HG03457 (cell line): ENCODE measurements around the gene MAMDC4.
"Not testable (repeated sequence)": the region's sequence is repeated elsewhere in the genome, so short reads cannot be mapped to it uniquely, and the experiment has no call there.

Source experiments
- ATAC-seq: cut with Tn5 transposase; IDR thresholded peaks from one replicate; pipeline ENCODE4 v1.9.1; 2021; ENCODE audit warnings: moderate number of reproducible peaks; ENCODE audit not compliant: unreplicated experiment

MAMDC4 gene

DNA sequence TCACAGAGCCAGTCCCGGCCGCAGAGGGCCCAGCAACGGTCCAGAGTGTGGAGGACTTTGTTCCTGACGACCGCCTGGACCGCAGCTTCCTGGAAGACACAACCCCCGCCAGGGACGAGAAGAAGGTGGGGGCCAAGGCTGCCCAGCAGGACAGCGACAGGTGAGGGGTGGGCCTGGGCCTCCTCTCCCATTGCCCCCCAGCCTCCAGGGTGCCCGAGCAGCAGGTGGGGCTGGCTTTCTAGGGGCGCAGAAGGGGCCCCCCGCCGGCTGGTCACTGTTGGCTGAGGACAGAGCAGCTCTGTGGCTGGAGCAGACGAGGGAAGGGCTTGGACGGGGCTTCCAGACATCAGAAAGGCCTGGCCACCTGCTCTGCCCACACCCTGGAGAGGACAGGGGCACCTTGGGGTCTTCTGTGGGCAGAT is 14.3 kb upstream of the MAMDC4 start:
- ATAC-seq: not testable (repeated sequence)

DNA sequence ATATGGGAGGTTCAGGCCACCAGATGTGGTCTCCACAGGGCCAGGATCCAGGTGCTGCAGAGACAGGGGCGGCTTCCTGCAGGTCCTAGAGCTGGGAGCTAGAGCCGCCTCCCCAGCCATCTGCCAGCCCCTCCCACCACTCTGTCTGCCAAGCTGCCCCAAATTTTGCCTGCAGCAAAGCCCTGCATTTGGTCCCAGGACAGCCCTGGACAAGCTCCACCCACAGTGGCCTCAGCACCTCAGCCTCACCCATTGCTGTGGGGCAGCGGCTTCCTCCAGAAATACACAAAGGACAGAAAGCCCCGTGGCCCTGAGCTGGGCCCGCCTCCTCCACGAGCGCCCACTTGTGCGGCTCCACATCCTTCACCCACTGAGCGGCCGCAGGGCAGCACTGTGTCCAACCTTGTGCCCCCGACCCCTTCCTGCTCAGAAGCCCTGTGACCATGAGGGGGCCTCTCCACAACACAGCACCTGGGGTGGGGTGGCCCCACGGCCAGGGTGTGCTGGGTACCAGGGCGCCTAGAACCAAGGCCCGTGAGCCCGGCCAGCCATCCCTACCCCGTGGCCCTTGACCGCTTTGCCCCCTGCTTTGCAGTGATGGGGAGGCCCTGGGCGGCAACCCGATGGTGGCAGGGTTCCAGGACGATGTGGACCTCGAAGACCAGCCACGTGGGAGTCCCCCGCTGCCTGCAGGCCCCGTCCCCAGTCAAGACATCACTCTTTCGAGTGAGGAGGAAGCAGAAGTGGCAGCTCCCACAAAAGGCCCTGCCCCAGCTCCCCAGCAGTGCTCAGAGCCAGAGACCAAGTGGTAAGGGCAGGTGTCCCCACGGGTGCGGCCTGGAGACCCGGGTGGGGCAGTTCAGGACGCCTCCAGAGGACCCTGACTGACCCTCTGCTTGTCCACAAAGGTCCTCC is 13.6 kb upstream of the MAMDC4 start:
- no peak for ATAC-seq

DNA sequence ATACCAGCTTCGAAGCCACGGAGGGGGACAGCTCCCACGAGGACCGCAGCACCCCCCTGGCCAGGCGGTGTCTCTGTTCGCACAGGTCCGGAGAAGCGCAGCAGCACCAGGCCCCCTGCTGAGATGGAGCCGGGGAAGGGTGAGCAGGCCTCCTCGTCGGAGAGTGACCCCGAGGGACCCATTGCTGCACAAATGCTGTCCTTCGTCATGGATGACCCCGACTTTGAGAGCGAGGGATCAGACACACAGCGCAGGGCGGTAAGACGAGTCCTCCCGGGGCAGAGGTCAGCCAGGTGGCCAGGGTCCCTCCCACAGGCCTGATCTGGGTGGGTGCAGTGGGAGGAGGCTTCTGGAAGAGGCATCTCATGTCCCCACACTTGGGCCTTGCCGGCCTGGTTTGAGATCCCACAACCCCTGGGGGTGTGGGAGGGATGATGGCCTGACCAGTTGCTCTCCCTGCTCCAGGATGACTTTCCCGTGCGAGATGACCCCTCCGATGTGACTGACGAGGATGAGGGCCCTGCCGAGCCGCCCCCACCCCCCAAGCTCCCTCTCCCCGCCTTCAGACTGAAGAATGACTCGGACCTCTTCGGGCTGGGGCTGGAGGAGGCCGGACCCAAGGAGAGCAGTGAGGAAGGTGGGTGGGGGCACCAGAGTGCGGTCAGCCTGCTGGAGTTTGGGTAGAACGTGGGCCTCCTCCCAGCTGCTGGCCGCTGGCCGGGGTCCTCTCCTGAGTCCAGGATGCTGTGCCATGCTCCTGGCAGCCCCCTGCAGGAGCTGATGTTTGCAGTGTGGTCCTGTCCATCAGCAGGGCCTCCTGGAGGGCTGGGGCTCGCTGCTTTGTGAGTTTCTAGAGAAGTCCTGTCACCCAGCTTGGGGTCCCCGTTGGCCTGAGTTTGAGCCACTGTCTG is 12.7 kb upstream of the MAMDC4 start:
- ATAC-seq: no peak

DNA sequence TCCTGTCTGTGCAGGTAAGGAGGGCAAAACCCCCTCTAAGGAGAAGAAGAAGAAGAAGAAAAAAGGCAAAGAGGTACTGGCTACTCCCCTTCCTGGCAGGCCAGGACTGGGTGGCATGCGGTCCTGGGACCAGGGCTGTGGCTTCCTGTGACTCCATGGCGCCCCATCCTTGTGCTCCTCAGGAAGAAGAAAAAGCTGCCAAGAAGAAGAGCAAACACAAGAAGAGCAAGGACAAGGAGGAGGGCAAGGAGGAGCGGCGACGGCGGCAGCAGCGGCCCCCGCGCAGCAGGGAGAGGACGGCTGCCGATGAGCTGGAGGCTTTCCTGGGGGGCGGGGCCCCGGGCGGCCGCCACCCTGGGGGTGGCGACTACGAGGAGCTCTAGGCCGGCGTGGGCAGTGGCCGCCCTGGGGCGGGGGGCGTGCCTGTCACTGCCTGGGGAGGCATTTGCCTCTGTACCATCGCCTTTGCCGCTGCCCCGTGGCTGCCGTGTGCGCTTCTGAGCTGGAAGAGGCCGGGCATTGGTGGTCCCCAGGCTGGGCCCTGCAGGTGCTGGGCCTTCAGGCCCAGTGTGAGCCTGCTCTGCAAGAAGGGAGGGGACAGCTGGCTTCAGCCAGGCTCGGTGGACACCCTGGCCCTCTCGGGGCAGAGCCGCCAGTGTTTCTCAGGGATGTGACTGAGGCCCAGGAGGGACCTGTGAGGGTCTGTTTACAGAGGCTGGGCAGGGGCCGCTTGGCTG is 11.8 kb upstream of the MAMDC4 start:
- no peak for ATAC-seq

DNA sequence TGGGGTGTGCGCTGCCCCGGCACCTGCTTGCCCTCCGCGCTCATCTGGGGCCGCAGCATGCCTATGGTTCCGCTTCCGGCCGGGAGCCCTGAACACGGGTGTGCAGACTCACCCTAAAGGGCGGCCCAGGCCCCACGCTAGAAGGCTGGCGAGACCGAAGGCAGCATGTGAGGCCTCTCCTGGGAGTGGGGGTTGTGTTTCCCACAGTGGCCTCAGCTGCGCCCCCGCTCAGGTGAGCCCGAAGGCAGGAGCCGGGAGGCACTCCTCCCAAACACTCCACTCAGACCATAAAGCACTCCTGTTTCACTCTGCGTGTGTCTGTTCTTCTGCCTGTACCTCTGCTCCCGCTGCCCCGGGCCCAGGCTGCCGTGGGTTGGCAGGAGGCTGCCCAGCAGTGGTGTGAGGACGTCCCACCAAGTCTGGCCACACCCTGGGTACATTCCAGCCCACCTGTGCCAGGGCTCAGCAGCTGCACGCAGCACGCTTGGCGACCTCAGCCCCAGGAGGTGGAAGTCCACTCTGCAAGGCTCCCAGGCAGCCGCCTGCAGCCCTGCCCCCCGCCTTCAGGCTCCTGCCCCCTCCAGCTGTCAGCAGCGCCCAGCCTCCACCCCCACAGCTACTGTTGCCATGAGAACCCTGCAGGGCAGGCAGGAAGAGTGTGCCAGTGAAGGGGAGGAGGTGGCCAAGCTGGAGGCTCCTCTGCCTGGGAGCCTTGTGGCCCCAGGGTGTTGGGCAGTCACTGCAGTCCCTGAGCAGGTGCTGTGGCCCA is 11.1 kb upstream of the MAMDC4 start:
- ATAC-seq: no peak

DNA sequence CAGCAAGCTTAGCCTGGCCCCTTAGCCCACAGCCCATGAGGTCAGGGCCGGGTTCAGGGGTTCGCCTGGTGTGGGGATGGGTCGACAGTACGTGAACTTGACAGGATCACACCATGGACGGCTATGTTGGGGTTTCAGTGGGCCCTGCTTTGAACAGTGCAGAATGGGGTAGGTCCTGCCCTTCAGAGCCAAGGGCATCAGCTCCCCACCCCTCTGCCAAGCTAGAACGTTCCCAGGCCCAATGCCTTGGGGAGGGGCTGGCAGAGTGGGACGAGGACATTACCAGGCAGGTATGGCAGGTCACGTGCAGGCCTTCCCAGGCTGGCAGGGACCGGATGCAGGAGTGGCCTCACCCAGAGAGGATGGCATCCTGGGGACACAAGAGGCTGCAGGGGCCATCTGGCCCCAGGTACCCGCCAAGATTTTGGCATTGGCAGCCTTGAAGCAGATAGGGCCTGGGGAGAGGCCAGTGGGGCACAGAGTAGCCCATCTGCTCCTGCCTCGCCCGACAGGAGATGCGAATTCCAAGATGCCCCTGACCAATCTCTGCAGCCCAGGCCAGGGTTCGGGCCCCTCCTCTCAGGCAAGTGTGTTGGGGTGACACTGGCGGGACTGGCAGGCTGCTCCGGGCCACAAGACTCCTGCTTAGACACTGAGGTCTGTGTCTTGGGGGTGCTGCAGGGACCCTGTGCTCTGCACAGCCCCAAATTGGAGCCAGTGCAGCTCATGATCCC is 10.3 kb upstream of the MAMDC4 start:
- not testable (repeated sequence) for ATAC-seq

DNA sequence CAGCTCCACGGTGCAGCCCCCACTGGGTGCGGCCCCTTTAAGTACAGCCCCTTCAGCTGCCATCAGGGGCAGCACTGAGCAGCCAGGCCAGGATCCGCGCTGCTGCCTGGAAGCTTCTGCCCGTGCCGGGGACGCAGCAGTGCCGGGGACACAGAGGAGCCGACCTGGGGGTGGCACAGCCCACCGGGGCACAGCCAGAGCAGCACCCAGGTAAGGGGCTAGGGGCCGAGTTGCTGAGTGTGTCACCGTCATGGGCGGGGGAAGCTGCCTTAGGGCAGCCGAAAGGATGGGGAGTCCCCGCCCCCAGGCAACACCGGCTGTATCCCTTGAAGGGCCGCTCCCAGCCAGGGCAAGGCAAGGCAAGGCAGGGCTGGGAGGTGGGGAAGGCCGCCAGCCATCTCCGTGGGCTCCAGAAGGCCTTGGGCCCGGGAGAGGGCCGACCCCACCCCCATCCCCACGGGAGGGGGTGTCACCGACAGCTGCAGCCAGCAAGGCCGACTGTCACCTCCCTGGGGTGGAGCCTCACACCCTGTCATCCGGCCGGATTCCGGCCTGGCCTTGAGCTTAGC is 9.7 kb upstream of the MAMDC4 start, which contains the start of gene AJM1:
Gene AJM1, plus strand, starts transcription at position 99 of the 569 bp plus-strand sequence. CDS start 1,937 bp downstream, outside the sequence.
- peak; percentile 46 for ATAC-seq

DNA sequence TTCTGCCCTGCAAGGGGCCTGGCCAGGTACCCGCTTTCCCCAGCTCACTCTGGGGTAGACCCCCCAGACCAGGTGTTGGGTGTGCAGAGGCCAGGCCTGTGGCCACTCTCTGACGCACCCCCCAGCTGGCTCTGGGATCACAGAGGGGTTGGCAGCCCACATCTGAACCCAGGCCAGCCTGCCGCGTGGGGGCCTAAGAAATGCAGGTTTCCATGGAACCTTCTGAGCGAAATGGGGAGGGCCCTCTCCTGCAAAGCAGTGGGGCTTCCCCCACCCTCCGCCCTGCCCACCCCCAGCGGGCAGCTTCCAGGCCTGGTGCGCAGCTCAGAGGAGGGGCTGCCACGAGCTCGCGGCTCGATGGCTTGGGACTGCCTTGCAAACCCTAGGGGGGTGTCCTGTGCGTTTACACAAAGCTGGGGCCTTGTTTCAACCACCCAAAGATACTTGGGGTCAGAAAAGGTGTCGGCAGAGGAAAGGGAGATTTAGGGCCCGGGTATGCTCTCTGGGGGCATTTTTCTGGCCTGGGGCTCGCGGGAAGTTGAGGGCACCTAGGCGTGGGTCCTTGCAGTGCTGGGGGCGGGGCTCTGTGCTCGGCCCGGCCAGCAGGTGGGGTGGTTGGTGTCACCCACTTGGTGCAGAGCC is 8.9 kb upstream of the MAMDC4 start:
- ATAC-seq: not testable (repeated sequence)

DNA sequence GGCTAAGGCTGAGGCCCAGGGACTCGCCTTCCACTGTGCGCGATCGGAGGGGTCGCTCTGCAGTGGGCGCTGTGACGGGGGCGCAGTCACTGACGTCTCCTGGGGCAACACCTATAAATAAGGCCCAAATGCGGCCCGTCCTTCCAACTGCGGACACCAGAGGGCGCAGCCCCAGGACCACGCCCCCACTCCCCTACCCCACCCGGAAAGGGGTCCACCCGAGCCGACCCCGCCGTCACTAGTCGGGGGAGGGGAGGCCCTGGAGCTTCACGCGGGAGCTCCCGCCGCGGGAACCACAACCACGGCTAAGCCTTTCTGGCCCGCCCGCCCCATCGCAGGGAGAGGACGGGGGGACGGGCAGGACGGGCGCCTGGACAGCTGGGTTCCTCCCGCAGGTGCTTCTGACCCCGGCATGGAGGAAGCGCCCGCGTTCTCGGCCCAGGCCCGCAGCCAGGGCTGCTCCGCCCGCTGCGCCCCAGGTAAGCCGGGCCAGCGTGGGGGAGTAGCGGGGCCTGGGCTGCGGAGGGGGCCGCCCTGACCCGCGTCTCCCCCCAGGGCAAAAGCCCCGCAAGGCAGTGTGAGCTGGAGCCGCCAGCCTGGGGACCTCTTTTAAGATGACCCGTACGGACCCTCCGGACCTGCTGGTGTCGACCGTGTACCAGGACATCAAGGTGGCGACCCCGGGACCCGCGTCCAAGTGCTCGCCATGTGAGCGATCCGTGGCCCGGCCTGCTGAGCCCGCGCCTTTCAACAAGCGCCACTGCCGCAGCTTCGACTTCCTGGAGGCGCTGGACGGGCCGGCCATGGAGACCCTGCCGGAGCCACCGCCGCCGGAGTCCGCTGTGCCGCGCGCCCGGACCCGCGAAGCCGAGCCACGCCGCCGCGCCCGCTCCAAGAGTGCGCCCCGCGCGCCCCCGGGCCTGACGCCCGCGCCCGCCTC is 8.1 kb upstream of the MAMDC4 start:
- ATAC-seq: not testable (repeated sequence)

DNA sequence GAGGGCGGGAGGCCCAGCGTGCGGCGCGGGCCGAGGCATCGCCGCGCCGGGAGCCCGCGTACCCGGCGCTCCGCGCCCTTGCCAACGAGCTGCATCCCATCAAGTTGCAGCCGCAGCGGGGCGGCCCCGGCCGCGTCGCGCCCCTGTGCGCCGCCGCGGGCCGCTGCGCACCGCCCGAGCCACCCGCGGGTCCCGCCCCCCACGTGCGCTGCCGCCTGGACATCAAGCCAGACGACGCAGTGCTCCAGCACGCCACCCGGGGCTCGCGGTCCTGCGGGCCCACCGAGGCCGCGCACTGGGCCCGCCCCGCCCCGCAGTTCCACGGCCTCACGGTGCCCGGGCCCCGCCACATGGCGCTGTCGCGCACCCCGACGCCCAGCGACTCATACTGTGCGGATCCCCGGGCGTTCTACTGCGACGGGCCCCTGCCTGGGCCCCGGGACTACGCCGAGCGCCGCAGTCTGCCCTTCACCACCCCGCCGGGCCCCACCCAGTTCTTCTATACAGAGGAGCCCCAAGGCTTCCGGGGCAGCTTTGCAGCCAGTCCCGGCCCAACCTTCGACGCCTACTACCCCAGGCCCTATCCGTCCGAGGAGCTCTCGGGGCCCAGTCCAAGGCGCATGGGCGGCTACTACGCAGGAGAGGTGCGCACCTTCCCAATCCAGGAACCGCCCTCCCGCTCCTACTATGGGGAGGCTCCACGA is 7.2 kb upstream of the MAMDC4 start:
- no peak for ATAC-seq

DNA sequence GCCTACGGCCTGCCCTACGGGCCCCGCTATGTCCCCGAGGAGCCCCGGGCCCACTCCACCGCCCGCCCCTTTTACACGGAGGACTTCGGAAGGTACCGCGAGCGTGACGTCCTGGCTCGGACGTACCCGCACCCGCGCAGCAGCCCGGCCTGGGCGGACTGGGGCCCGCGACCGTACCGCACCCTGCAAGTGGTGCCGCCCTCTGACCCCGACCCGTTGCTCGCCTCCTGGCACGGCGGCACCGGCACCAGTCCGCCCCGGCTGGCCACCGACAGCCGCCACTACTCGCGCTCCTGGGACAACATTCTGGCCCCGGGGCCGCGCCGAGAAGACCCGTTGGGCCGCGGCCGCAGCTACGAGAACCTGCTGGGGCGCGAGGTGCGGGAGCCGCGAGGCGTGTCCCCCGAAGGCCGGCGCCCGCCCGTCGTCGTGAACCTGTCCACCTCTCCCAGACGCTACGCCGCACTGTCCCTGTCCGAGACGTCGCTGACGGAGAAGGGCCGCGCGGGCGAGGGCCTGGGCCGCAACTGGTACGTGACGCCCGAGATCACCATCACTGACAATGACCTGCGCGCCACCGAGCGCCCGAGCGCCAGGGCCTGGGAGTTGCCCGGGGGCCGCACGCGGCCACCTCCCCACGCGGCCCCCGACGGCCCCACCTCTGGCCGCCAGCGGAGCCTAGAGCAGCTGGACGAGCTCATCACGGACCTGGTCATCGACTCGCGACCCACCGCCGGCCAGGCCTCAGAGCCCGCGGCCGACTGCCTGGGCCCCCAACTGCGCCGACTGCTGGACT is 6.5 kb upstream of the MAMDC4 start:
- ATAC-seq: no peak

DNA sequence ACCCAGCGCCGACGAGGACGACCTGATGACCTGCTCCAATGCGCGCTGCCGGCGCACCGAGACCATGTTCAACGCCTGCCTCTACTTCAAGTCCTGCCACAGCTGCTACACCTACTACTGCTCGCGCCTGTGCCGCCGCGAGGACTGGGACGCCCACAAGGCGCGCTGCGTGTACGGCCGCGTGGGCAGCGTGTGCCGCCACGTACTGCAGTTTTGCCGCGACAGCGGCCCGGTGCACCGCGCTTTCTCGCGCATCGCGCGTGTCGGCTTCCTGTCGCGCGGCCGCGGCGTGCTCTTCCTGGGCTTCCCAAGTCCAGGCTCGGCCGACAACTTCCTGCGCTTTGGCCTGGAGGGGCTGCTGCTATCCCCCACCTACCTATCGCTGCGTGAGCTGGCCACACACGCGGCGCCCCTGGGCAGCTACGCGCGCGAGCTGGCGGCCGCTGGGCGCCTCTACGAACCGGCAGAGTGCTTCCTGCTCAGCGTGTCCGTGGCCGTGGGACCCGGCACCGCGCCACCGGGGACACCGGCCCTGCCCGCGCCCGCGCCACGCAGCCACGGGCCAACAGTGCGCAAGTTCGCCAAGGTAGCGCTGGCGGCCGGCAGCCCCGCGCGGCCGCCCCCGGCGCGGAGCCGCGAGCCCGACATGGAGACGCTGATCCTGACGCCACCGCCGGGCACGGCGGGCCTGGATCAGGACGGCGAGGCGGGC is 5.6 kb upstream of the MAMDC4 start:
- no peak for ATAC-seq

DNA sequence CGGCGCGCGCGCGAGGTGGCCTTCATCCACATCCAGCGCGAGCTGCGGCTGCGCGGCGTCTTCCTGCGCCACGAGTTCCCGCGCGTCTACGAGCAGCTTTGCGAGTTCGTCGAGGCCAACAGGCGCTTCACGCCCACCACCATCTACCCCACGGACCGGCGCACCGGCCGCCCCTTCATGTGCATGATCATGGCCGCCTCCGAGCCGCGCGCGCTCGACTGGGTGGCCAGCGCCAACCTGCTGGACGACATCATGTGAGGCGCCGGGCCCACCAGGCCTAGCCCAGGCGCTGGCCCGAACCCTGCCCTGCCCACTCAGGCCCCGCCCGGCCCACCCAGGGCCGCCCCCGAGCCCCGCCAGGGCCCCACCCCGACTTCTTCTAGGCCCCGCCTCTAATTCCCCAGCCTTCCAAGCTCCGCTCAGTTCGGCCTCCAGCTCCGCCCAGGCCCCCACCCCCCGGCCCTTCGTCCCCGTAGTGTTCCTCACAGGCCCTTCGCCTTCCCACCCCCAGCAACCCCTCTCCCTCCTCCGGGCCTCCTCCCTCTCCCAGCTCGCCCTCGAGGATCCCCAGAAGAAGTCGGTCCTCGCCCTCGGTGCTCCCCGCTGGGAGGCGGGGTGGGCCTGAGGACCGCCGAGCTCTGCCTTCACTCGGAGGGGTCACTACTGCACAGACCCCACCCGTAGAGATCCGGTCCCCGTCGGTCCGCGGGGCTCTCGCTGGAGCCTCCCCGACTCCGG is 4.9 kb upstream of the MAMDC4 start:
- ATAC-seq: no peak

DNA sequence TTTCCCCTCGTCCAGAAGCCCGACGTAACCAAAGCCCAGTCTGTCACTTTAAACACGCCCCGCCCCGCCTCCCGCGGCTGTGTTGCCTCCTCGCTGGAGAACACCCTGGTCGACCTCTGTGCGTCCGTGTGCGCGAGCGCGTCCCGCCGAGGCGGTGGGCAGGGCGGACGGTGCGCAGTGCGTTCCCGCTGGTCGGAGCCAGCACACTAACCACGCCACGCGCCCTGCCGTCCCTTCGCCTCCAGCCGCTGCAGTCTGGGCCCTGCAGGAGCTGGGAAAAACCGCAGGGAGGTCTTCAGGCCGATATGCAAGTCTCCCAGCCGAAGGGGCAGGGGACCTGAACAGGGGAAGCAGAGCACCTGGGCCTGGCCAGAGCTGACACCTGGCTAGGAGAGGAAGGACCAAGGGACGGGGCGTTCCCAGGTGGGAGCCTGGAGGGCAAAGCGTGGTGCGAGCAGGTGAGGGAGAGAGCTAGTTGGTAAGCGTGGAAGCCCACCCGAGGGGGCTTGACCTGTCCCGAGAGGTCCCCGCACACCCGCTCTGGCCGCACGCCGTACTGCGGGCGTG is 4.2 kb upstream of the MAMDC4 start:
- ATAC-seq: no peak
